Skin of body (tissue), 2 donors: ENCODE measurements around the gene OBP2A. TPM values are rescaled to one million over a fixed set of nuclear protein-coding genes. Genes with fewer than 3 reads are reported as not detected.

Experiments used
- DNase-seq: peaks from one replicate; lab custom pipeline; 2025; lab: John Stamatoyannopoulos, UW
- total RNA-seq: library from RNA; depleted of rRNA; stranded (reverse); fragments of >200 nt; gene quantifications from one replicate; pipeline ENCODE4 v1.2.3, GENCODE V29; 2014

The OBP2A gene
- total RNA-seq, 1 donor from 2014 or later = not detected

- no peak for DNase-seq
Measured at GRCh38 chr9:135577256-135577655, 31.3 kb downstream of the OBP2A start.

- DNase-seq = no peak
Measured at GRCh38 chr9:135579356-135579755, 33.4 kb downstream of the OBP2A start.

DNA sequence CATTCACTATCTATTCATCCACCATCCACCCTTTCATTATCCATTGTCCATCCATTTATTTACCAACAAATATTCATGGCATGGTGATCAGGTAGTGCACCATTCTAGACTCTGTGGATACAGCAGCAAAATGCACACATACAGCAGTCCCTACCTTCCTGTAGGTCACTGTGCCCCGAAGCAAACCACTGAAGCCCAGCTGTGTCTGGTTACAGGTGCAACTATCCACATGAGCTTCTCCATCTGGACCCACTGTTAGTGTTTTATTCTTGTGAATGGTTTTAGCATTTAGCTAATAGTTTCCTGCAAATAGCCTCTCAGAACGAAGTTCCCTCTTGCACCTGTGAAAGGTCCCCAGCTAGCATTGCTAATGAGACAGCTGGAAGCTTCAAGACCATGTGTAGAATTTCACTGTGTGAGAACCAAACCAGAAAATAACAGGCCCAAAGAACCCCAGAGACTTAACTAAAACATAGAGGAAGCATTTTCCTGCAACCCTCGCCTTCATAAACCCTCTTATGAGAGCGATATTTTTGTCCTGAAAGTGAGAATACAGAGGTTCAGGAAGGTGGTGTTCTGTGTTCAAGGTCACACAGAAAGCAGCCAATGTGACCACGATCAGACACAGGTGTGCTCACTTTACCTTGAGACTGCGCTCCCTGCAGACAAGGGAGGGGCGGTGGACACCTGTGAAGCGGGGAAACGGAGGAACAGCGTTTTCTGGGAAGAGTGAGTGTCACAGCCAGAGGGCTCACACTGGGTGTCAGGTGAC is 34.1 kb downstream of the OBP2A start:
- no peak for DNase-seq

- no peak for DNase-seq
Measured at GRCh38 chr9:135580664-135581380, 34.9 kb downstream of the OBP2A start.

GRCh38 chr9:135581636-135582426 is 35.9 kb downstream of the OBP2A start:
- DNase-seq = no peak

- no peak for DNase-seq
Measured at GRCh38 chr9:135582541-135582940, 36.6 kb downstream of the OBP2A start.

DNA sequence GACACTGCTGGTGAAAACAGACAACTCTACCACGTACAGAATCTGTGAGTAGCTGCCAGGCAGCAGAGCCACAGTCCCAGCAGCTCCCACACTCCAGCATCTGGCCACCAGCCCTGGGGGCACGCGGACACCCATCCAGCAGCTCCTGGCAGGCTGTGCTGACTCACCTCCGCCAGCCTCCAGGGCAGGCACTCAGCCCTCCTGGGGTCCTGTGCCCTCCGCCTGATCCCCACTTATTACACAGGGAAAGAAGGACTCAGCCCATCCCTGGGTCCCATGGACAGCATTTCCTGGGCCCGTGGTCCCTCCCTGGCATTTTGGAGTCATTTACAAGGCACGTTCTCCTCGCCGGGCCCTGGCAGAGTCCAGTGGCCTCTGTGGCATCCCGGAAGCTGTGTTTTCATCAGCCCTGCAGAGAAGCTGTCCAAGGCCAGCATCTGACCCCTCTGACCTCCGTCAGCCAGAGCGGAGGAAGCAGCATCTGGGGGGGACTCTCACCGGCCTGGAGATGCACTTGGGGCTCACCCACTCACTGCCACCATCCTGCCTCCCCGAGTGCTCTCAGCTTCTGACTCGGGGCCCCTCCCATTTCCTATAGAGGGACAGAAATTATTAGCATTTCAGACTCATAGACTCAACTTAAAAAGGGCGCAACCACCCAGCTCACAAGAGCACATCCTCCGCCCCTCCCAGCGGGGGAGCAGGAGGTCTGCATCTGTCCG is 37.2 kb downstream of the OBP2A start:
- no peak for DNase-seq

DNA sequence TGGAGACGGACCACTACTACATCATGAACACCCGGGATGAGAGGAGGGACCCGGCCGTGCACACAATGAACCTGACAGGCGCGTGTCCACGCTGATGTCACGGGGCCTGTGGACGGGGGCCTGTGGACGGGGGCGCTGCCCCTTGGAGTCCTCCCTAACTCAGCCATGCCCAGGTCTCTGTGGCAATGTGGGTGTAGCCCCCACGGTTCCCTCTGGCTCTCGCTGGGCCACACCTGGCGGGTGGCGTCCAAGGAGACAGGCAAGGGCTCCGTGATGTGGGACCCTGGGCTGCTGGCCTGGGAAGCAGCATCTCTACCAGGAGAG is 37.7 kb downstream of the OBP2A start:
- DNase-seq = no peak

DNA sequence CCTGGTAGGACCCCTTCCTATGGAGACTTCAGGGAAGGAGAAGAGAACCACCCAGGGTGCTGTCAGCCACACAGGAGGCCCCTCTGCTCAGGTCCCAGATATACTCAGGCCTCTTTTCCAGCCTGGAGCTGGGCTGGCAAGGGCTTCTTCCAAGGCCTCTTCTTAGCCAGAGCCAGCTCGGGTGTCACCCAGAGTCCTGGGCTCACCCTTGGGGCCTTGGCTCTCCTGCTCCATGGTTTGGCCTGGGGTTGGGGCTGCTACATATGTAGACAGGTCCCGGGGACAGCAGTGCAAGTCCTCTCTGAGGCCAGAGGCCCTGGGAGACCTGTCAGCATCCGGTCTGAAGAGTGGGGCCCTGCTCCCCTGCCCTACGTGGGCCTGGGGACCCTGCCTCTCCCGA is 38.4 kb downstream of the OBP2A start:
- no peak for DNase-seq

DNA sequence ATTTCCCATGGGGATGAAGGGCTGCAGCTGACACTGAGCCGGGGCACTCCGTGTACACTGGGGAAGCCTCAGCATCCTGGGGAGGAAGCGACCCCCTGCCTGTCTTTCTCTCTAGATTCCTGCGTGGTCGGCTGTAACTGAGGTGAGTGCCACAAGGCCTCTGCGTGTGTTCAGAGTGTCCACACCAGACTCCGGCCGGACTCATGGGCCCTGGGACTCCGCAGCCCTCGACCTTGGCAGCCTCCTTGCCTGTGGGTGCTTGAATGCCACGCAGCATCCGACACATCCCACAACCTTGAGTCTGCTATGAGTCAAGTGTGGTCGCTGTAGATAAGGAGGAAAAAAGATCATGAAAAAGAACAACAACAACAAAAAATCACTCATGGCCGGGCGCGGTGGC is 39.0 kb downstream of the OBP2A start:
- DNase-seq = no peak

GRCh38 chr9:135586601-135587109 is 40.7 kb downstream of the OBP2A start:
- no peak for DNase-seq

DNA sequence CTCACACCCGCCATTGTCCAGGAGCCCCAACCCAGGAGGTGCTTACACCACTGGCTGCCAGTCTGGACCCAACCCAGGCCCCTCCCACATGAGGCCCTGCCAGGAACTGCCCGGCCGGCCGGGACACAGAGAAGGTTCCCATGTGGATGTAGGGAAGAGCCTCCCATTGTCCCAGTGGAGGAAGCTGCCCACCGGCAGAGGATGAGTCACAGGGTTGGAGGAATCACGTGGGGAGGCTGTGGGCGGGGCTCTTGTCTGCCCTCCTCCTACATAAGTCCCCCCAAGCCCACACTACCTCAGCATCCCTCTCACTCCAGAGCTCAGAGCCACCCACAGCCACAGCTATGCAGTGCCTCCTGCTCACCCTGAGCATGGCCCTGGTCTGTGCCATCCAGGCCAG is 41.7 kb downstream of the OBP2A start:
- DNase-seq = no peak

GRCh38 chr9:135588371-135588770 is 42.4 kb downstream of the OBP2A start:
- DNase-seq = no peak

DNA sequence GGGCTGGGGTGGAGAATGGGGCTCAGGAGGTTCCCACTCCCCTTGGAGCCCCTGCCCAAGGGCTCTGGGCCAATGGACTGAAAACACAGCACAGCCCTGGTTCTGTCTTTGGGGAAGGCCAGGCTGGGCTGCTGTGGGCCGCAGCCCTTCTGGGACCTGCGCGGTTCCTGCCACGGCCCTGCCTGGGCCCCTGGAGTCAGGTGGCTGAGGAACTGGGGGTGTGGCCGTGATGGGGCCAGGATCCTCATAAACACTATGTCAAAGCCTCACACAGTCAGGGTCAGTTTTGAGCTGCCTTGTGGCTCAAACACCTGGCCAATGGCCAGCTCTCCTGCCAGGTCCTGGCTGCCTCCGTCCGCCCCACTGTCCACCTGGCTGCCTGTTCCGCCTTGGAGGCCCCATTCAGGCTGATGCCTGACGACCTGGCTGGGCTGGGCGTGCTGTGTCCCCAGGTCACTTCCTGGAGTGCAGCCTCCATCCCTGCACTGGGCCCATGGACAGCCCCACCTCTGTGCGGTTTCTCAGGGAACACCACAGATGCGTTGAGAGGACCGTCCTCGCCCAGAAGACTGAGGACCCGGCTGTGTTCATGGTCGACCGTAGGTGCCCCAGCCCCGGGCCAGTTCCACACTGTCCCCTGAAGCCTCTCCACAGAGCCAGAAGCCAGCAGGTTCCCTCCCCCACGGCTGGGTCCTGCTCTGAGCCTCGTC is 43.1 kb downstream of the OBP2A start:
- DNase-seq = no peak

DNA sequence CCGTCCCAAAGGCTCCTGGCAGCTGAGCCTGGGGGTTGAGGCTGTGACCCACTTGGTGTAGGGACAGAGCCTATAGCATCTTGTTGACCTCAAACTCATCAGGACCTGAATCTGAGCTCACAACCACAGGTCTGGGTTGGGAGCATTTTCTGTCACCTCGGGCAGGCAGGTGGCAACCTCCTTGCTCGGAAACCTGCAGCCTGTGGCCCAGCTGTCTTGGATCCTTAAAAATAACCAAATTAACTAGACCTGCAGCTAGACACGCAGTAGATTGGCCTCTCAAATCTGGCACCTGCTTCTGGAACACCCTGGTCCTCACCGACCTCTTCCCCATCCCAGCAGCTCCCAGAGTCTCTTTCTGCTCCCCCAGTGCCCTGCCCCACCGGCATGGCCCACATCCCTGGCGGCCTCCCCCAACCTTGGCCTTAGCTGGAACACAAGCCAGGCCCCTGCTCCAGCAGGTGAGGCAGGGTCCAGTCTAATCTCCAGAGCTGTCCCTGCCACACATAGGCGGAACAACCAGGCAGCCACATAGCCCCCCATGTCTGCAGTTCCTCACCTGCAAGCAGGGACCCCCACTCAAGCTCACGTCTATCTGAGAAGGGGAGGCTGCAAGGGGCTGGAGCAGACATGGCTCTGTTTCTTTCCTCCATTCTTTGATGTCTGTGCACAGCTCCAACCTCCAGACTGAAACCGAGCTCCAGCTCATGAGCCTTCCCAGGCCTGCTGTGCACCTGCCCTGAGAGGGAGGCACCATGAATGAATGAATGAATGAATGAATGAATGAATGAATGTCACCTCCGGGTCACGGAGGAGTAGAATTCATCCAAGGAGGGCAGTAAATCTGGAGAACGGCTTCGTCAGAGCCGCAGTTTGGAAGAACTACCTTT is 43.9 kb downstream of the OBP2A start:
- DNase-seq = no peak

- DNase-seq = no peak
Measured at GRCh38 chr9:135590486-135591079, 44.7 kb downstream of the OBP2A start.

GRCh38 chr9:135591506-135592330 is 45.8 kb downstream of the OBP2A start:
- no peak for DNase-seq

DNA sequence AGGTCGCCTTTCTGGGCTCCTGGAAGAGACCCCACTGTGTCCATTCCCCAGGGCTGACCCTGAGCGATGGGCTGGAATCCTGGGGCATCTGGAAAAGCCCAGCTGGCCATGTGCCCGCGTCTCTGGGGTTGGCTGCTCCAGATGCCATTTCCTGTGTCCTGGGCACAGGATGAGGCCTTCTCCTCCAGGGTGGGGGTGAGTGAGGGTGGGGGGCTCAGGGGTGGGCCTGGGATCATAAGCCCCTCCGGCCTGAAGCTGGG is 46.3 kb downstream of the OBP2A start:
- DNase-seq = no peak

DNA sequence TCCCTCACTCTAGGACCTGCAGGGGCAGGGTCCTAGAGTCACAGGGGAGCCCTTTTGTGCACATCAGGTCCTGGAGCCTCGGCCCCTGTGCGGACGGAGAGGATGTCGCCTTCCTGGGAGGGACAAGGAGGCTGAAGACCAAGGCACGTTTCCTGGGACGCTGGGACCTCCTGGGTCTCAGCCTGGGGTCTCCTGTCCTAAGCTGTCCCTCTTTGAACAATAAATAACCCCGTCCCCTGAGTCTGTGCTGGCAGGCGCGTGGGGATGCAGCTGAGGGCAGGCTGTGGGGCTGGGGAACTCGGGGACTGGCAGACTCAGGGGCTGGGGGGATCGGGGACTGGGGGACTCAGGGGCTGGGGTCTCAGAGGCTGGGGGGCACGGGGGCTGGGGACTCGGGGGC is 46.7 kb downstream of the OBP2A start:
- no peak for DNase-seq
